NCI-H2107 treated with DMSO at 0.1 percent for 48 hours (cell line): Measurements from ENCODE around the gene HRH1.
"Not testable (repeated sequence)": the region's sequence is repeated elsewhere in the genome, so short reads cannot be mapped to it uniquely, and the experiment has no call there.

Source experiments
- DNase-seq: peaks from one replicate; lab custom pipeline; 2025; ENCODE audit not compliant: unreplicated experiment; lab: John Stamatoyannopoulos, UW

The HRH1 gene, protein sequence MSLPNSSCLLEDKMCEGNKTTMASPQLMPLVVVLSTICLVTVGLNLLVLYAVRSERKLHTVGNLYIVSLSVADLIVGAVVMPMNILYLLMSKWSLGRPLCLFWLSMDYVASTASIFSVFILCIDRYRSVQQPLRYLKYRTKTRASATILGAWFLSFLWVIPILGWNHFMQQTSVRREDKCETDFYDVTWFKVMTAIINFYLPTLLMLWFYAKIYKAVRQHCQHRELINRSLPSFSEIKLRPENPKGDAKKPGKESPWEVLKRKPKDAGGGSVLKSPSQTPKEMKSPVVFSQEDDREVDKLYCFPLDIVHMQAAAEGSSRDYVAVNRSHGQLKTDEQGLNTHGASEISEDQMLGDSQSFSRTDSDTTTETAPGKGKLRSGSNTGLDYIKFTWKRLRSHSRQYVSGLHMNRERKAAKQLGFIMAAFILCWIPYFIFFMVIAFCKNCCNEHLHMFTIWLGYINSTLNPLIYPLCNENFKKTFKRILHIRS

DNA sequence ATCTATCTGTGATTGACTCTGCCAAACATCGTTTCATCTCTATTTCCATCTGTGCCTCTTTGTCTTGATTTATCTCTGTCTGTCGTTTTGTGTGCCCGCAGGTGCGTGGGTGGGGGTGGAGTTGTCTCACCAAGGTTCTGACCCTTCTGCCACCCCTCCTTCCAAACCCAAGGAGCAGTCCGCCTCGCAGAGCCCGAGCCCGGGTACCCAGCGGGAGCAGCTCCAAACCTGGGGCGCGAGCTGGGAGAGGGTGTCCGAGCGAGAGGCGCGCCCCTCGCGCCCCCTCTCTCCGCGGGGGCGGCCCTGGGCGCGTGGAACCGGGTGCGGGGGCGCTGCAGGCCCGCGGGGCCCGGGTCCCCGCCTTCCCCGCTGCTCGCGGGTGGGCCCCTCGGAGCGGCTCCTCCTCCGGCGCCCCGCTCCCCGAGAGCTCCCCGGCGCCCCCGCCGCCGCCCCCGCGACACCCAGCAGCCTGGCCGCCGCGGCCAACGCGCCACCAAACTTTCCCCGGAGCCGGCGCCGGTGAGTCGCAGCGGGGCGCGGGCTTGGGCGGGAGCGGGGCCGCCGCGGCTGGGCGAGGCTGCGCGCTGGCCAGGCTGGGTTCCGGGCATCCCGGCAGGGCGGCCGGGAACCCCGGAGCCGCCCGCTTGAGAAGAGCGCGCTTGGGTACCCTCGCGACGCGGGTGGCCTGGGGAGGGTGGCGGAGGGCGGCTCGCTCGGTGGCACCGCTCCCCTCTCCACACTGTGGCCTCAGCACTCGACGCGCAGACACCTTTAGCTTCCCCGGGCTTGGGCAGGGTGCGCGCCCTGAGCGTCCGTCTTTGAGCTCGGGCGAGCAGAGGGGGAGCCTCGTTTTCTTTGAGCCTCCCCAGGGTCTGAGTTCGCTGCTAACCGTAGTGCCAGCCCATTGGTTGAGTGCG lies at the start of gene HRH1:
TSS of gene HRH1 (plus strand) at position 458 of the 917 bp plus-strand sequence. CDS start 104,545 bp downstream, outside the sequence.
- DNase-seq = no peak

- DNase-seq = not testable (repeated sequence)
These were observed 41.0 kb upstream of the HRH1 start for GRCh38 chr3:11113316-11113715.

DNA sequence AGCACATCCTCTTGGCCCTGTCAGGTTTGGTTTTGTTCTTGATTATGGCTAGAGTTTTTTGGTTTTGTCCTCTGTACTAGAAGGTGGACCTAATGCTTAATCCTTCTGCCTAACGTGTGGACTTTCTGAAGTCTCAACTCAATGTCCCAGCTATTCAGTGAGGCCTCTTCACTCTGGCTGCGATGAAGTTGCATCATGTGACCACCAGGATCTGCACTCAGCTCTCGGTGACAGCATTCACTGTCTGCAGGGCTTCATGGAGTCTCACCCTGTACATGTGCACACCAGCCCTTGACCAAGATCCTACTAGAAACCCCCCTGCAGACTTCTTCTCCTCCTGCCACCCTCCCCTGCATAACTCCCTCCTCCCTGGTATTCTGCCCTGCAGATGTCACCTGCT lies 38.7 kb upstream of the HRH1 start:
- no peak for DNase-seq

GRCh38 chr3:11116336-11117059 lies 37.8 kb upstream of the HRH1 start:
- no peak for DNase-seq

DNA sequence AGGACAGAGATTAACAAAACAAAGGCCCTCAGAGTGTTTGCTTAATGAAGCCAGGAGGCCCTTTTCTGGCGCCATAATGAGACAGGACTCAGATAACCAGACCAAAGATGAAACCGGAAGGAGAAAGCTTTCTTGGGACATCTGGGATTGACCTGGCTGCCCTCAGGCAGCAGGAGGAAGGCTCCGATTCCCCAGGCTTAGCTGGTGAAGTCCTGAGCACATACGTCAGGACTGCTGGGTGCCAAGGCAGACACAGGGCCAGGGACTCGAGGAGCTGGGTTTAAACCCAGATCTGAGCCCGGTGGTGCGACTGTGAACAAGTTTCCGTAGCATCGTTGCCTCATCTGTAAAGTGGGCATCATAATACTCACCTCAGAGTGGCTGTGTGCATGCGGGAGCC lies 36.7 kb upstream of the HRH1 start:
- no peak for DNase-seq

DNA sequence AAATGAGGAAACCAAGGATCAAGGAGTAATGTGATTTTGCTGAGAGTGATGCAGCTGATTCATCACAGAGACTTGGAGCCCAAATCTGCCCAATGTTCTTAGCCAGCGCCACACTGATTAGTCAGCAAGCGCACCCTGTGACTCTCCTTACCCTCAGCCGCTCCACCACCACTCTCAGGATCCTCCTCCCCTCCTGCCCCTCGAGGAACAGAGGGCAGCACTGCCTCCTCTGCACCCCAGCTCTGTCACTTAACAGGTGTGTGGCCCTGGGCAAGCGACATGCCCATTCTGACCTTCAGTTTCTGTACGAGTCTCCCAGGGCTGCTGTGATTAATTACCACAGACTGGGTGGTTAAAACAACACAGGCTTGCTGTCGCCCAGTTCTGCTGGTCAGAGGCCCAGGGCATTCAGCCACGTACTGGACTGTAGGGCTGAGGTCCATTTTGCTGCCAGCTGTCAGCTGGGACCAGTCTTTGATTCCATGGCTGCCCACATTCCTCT lies 36.1 kb upstream of the HRH1 start:
- no peak for DNase-seq

- no peak for DNase-seq
These were observed 34.0 kb upstream of the HRH1 start for GRCh38 chr3:11120091-11120805.

- no peak for DNase-seq
These were observed 27.6 kb upstream of the HRH1 start for GRCh38 chr3:11126653-11127052.

DNA sequence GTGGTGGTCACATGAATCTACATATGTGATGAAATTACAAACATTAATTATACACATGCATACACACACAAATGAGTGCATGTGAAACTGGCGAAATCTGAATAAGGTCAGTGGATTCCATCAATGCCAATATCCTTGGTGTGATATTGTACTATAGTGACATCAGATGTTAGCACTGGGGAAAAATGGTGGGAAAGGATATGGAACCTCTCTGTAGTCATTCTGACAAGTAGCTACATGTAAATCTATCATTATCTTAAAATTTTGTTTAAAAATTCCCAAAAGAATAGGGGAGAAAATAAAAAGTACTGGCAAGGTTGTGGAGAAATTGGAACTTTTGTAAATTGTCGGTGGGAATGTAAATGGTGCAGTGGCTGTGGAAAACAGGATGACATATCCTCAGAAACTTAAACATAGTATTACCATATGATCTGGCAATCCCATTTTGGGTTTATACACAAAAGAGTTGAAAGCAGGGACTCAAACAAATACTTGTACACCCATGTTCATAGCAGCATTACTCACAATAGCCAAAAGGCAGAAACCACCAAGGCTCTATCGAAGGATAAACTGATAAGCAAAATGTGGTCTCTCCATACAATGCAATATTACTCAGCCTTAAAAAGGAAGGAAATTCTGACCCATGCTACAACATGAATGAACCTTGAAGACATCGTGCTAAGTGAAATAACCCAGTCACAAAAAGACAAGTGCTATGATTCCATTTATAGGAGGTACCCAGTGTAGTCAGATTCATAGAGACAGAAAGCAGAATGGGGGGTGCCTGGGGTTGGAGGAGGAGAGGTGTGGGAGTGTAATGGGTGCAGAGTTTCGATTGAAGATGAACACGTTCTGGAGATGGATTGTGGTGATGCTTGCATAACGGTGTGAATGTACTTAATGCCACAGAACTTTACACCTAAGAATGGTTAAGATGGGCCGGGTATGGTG lies 25.3 kb upstream of the HRH1 start:
- no peak for DNase-seq

GRCh38 chr3:11130385-11130784 lies 23.9 kb upstream of the HRH1 start:
- DNase-seq = no peak

DNA sequence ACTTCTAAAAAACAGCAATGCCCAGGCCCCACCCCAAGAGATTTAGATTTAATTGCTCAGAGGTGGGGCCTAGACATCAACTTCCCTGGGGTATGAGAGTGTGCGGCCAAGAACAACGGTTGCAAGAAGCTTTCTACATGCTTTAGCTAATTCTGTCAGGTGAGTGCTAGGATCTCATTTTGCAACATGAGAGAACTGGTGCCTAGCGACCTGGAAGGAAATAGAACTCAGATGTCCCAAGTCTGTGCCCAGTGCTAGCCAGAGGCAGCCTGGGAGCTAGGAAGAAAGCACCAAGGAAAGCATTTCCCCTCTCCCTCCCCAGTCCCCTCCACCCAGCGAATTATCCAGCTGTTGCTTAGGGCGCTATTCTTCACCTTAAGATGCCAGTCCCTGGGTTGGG lies 22.9 kb upstream of the HRH1 start:
- no peak for DNase-seq

GRCh38 chr3:11131886-11132285 lies 22.4 kb upstream of the HRH1 start:
- not testable (repeated sequence) for DNase-seq

DNA sequence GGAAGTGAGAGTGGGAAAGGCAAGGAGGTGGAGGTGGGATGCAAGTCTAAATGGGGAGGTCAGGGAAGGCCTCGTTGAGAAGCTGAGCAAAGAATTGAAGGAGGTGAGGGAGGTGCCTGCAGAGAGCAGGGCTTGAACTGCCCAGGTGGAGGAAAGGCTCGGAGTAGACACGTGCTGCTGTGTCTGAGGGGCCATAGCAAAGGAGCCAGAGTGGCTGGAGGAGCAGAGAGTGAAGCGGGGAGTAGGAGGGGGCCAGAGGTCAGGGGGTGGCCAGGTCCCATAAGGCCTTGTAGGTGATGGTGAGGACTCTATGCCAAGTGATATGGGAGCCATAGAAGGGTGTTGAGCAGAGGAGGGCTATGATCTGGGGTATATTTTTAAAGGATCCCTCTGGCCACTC lies 21.4 kb upstream of the HRH1 start:
- DNase-seq = no peak

GRCh38 chr3:11134794-11135193 lies 19.5 kb upstream of the HRH1 start:
- no peak for DNase-seq

- no peak for DNase-seq
These were observed 18.2 kb upstream of the HRH1 start for GRCh38 chr3:11136116-11136515.

- no peak for DNase-seq
These were observed 17.3 kb upstream of the HRH1 start for GRCh38 chr3:11136830-11137626.

DNA sequence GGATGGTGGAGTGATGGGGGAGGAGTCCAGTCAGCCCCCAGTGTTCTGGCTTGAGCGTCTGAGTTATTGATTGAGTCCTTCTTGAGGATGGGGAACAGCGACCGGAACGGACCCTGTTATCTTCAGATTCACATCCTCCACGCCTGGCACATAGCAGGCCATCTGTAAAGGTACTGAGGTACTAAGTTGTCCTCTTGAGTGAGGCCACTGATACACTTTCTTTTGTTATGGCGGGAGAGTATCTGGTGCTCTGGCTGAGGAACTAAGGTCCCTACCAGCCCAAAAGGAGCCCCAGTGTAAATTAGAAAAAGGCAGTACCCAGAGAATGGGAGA lies 16.7 kb upstream of the HRH1 start:
- no peak for DNase-seq

DNA sequence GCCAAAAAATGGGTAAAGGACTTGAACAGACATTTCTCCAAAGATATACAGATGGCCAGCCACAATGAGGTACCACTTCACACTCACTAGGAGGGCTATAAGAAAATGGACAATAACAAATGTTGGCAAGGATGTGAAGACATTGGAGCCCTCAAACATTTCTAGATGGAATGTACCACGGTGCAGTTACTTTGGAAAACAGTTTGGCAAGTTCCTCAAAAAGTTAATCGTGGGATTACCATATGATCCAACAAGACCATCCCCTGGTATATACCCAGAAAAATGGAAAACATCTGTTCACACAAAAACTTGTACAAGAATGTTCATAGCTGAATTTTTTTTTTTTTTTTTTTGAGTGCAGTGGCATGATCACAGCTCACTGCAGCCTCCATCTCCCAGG lies 15.9 kb upstream of the HRH1 start:
- DNase-seq = no peak
